Panc1 (cell line): ENCODE measurements around the gene GPC6. TPM values are rescaled to one million over a fixed set of nuclear protein-coding genes. Genes with fewer than 3 reads are reported as not detected.

Experiments
- ATAC-seq: fragments of 200-7000 bp; cut with Tn5 transposase; 2 replicates; pipeline ENCODE4 v1.9.1; 2020; ENCODE audit warnings: mild to moderate bottlenecking, moderate library complexity
- BruUV-seq: library from RNA; stranded (reverse); fragments of 400-500 nt; replicated peaks from 2 replicates; lab custom pipeline; 2021; lab: Mats Ljungman, UMichigan
- CTCF ChIA-PET: fragments of 300-600 bp; sonication (Branson Sonifier 250); formaldehyde crosslinking; loops from one replicate; lab custom pipeline; 2022; ENCODE audit warnings: antibody characterized with exemption; lab: Charles Lee
- POLR2A ChIA-PET: fragments of 300-600 bp; sonication (Branson Sonifier 250); formaldehyde crosslinking; loops from one replicate; lab custom pipeline; 2022; ENCODE audit warnings: antibody characterized with exemption; lab: Charles Lee
- DNase-seq: peaks from one replicate; pipeline ENCODE4 v3.0.0-alpha.2; 2010; ENCODE audit warnings: low read depth, low spot score
- H3K27ac ChIP-seq: 2 replicates; pipeline ENCODE4 v1.5.1; 2011; ENCODE audit warnings: mild to moderate bottlenecking, low read length, inconsistent platforms
- H3K27me3 ChIP-seq: fragments of 200-500 bp; sonication (Bioruptor generic); 2 replicates; pipeline ENCODE4 v1.6.0; 2014; ENCODE audit warnings: low read length, inconsistent platforms; ENCODE audit not compliant: control insufficient read depth, insufficient read depth
- H3K36me3 ChIP-seq: fragments of 200-500 bp; sonication (Bioruptor generic); 2 replicates; pipeline ENCODE4 v1.5.1; 2014; ENCODE audit warnings: inconsistent platforms, mild to moderate bottlenecking, low read length, moderate library complexity; ENCODE audit not compliant: control insufficient read depth, insufficient read depth
- H3K4me1 ChIP-seq: 2 replicates; pipeline ENCODE4 v1.5.1; 2011; ENCODE audit warnings: inconsistent platforms, mild to moderate bottlenecking, low read length, moderate library complexity; ENCODE audit not compliant: control insufficient read depth, insufficient read depth
- H3K4me3 ChIP-seq, 2 experiments: 2 replicates each; pipeline ENCODE4 v1.5.1; 2011 to 2012; ENCODE audit warnings: low read depth in 2 of 2, low read length in 2 of 2, mild to moderate bottlenecking in 2 of 2, inconsistent platforms in 1 of 2, moderate library complexity in 1 of 2
- H3K9me3 ChIP-seq: fragments of 200-500 bp; sonication (Bioruptor generic); 2 replicates; pipeline ENCODE4 v1.5.1; 2014; ENCODE audit warnings: low read depth, mild to moderate bottlenecking, inconsistent platforms, low read length, moderate library complexity; ENCODE audit not compliant: control insufficient read depth, insufficient read depth
- POLR2AphosphoS5 ChIP-seq: IDR thresholded peaks from 2 replicates; pipeline ENCODE4 v1.6.1; 2012; ENCODE audit warnings: mild to moderate bottlenecking, low read depth, low read length, moderate library complexity
- SIN3A ChIP-seq: IDR thresholded peaks from 2 replicates; pipeline ENCODE4 v1.6.1; 2012; ENCODE audit warnings: low read depth, mild to moderate bottlenecking, low read length, moderate library complexity, borderline replicate concordance; ENCODE audit not compliant: insufficient read depth
- TCF7L2 ChIP-seq: IDR thresholded peaks from 2 replicates; pipeline ENCODE4 v1.6.1; 2011; ENCODE audit warnings: mild to moderate bottlenecking, low read depth, low read length, inconsistent platforms
- in situ Hi-C: cut with HindIII; loops from 2 replicates; pipeline ENCODE4 v1.10.0; 2016; ENCODE audit warnings: low sequenced_read_pairs, low pct_unique_long_range_greater_than_20kb
- intact Hi-C: fragments of 100-400 bp; cut with micrococcal nuclease; formaldehyde crosslinking; loops from one replicate; pipeline ENCODE4 v1.10.0; 2022; ENCODE audit not compliant: unreplicated experiment
- total RNA-seq: library from RNA; stranded (reverse); gene quantifications from one replicate; pipeline ENCODE4 v1.2.1, GENCODE V29; 2021; ENCODE audit not compliant: unreplicated experiment
- TF ChIP-seq, protein P1 (sequence below): fragments of 450-650 bp; IDR thresholded peaks from 2 replicates; pipeline ENCODE4 v1.5.1; 2017; ENCODE audit warnings: mild to moderate bottlenecking
- TF ChIP-seq, protein P2 (sequence below), 2 experiments: IDR thresholded peaks; 2 replicates each; pipeline ENCODE4 v1.6.1; 2011 to 2012; ENCODE audit warnings: low read depth in 2 of 2, control low read depth in 1 of 2, low read length in 1 of 2, mild to moderate bottlenecking in 1 of 2, moderate library complexity in 1 of 2; ENCODE audit not compliant: insufficient read depth in 1 of 2

The GPC6 gene
- total RNA-seq, 1 experiment from 2014 or later, result 4.8 TPM

DNA sequence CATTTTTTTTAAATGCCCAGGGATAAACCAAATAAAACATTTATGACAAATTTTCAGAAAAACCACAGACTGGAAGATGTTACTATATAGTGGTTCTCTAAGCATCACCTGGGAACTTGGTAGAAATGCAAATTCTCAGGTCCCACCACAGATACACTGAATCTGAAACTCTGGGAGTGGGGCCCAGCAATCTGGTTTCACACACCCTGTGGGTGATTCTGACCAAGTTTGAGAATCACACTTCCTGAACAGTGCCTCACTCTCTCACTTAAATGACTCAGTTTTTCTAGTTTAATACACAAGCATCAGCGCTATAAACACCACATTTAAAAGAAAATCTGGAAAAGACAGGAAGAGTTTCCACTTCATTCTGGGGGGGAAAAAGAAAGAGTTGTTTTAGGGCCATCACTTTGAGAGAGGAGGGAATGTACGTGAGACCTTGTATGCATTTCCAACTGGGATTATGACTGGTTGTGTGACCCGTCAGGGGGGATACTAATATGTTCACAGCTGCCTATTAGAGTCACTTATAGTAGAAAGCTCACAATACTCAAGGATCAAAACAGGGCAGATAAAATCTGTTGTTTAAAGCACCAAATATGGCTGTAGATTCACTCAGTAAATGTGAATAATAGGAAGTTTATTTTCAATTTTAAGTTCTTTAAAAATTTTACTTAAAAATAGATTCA lies 567.7 kb downstream of the GPC6 start:
- no TSS peak for BruUV-seq
- DNase-seq, result no peak
- Histone ChIP-seq H3K4me3 (no peak overlapping the region), H3K27me3 (no peaks in the 10 kb centered on the region), H3K4me1 (no peaks in the 10 kb centered on the region), H3K27ac (no peak overlapping the region), H3K36me3 (no peaks in the 10 kb centered on the region), H3K9me3 (no peaks in the 10 kb centered on the region)
- in situ Hi-C loops, result no loop called here
- ChIA-PET CTCF (no interaction called here), POLR2A (no interaction called here)
- TF ChIP-seq POLR2AphosphoS5 (no peak), TCF7L2 (no peak), SIN3A (no peak)
- TF ChIP-seq, protein P1, sequence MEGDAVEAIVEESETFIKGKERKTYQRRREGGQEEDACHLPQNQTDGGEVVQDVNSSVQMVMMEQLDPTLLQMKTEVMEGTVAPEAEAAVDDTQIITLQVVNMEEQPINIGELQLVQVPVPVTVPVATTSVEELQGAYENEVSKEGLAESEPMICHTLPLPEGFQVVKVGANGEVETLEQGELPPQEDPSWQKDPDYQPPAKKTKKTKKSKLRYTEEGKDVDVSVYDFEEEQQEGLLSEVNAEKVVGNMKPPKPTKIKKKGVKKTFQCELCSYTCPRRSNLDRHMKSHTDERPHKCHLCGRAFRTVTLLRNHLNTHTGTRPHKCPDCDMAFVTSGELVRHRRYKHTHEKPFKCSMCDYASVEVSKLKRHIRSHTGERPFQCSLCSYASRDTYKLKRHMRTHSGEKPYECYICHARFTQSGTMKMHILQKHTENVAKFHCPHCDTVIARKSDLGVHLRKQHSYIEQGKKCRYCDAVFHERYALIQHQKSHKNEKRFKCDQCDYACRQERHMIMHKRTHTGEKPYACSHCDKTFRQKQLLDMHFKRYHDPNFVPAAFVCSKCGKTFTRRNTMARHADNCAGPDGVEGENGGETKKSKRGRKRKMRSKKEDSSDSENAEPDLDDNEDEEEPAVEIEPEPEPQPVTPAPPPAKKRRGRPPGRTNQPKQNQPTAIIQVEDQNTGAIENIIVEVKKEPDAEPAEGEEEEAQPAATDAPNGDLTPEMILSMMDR, result no peak
- TF ChIP-seq, protein P2, sequence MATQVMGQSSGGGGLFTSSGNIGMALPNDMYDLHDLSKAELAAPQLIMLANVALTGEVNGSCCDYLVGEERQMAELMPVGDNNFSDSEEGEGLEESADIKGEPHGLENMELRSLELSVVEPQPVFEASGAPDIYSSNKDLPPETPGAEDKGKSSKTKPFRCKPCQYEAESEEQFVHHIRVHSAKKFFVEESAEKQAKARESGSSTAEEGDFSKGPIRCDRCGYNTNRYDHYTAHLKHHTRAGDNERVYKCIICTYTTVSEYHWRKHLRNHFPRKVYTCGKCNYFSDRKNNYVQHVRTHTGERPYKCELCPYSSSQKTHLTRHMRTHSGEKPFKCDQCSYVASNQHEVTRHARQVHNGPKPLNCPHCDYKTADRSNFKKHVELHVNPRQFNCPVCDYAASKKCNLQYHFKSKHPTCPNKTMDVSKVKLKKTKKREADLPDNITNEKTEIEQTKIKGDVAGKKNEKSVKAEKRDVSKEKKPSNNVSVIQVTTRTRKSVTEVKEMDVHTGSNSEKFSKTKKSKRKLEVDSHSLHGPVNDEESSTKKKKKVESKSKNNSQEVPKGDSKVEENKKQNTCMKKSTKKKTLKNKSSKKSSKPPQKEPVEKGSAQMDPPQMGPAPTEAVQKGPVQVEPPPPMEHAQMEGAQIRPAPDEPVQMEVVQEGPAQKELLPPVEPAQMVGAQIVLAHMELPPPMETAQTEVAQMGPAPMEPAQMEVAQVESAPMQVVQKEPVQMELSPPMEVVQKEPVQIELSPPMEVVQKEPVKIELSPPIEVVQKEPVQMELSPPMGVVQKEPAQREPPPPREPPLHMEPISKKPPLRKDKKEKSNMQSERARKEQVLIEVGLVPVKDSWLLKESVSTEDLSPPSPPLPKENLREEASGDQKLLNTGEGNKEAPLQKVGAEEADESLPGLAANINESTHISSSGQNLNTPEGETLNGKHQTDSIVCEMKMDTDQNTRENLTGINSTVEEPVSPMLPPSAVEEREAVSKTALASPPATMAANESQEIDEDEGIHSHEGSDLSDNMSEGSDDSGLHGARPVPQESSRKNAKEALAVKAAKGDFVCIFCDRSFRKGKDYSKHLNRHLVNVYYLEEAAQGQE (IDR thresholded peaks at IDR 0.05; ENCODE audit: insufficient read depth in 1 of 2, low read depth in 2 of 2, low read length in 1 of 2), result no peak
- intact Hi-C loops, result no loop called here
- no peak for ATAC-seq

DNA sequence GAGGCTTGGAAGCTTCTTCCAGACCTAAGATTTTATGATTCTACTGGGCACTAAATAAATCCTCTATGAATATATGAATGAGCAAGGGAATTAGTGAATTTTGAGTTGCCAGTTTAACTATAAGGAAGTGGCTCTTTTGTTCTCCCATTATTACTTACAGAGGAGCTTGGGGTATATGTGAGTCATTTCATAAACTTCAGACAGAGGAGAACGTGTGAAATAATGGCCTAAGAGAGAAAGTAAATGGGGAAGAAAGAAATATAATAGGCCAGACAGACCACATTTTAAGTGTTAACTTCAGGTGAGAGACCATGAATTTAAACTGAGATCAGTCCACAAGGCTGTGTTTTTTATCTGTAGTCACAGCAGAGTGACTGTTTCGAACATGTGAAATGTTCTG lies 570.9 kb downstream of the GPC6 start:
- no peaks in the 10 kb centered on the region for H3K4me1 ChIP-seq
- no TSS peak for BruUV-seq
- TF ChIP-seq, protein P2 (IDR thresholded peaks at IDR 0.05; ENCODE audit: insufficient read depth in 1 of 2, low read depth in 2 of 2, low read length in 1 of 2), result no peak
- TF ChIP-seq, protein P1, result no peak
- TF ChIP-seq POLR2AphosphoS5, result no peak
- TF ChIP-seq TCF7L2, result no peak
- no peak for TF ChIP-seq SIN3A
- no peak for ATAC-seq
- DNase-seq, result no peak
- POLR2A ChIA-PET, result no interaction called here
- in situ Hi-C loops (no loop called here), intact Hi-C loops (no loop called here)
- no peaks in the 10 kb centered on the region for H3K36me3 ChIP-seq
- H3K4me3 ChIP-seq, result no peak overlapping the region
- CTCF ChIA-PET, result no interaction called here
- no peaks in the 10 kb centered on the region for H3K27me3 ChIP-seq
- H3K27ac ChIP-seq, result no peak overlapping the region
- no peaks in the 10 kb centered on the region for H3K9me3 ChIP-seq
